ENCODE measurements around the gene RAP1A. TPM values are rescaled to one million over a fixed set of nuclear protein-coding genes. Genes with fewer than 3 reads are reported as not detected.

The RAP1A gene
- total and polyA plus RNA-seq, 11 donors = 52.6 to 134 (median 99.1) TPM

DNA sequence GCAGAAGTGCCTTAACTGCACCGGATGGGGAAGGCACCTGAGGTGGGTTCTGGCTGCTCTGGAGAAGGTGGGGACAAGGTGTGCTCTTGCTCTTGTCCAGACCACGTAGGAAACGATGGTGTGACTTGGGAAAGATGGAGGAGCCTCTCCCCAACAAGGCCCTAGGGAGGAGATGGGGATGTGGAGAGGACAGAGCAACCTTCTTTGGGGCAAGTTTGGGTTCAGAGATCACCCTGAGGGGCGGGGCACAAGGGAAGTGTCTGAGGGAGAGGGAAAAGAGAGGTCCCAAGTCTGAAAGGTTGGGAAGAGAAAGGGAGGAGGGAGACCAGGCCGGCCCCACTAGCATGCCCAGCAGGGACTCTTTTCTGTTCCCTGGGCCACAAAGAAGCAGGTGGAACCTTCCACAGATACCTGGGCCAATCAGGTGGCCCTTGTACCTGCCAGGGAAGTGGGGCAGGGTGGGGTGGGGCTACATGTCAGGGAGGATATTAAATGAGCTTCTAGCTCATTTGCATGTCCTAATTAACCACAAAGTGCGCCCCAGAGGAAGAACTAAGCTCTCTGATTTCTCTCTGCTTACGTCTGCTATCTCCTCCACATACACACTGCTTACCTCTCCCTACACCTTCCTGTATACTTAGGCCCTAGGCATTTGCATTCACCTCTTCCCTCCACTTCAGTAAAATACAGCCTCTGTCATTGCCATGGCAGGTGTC lies 103.7 kb downstream of the RAP1A start:
- no peak for DNase-seq
- H3K4me1 ChIP-seq = peaks cover 13 to 95% (median 57%) of the 10 kb centered on the region in 12 donors
- no peaks in the 10 kb centered on the region for H3K27me3 ChIP-seq
- no peak overlapping the region for H3K4me3 ChIP-seq
- TF ChIP-seq, protein P1, sequence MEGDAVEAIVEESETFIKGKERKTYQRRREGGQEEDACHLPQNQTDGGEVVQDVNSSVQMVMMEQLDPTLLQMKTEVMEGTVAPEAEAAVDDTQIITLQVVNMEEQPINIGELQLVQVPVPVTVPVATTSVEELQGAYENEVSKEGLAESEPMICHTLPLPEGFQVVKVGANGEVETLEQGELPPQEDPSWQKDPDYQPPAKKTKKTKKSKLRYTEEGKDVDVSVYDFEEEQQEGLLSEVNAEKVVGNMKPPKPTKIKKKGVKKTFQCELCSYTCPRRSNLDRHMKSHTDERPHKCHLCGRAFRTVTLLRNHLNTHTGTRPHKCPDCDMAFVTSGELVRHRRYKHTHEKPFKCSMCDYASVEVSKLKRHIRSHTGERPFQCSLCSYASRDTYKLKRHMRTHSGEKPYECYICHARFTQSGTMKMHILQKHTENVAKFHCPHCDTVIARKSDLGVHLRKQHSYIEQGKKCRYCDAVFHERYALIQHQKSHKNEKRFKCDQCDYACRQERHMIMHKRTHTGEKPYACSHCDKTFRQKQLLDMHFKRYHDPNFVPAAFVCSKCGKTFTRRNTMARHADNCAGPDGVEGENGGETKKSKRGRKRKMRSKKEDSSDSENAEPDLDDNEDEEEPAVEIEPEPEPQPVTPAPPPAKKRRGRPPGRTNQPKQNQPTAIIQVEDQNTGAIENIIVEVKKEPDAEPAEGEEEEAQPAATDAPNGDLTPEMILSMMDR (IDR thresholded peaks at IDR 0.05) = no peak
- no peak for TF ChIP-seq POLR2A (IDR thresholded peaks at IDR 0.05)
- H3K36me3 ChIP-seq = peaks cover 0 to 17% (median 10%) of the 10 kb centered on the region in 9 donors
- intact Hi-C loops (cut with DNase I) = no loop called here
- peak overlapping the region in 6 of 12 donors; percentile 23 to 63 (median 54) for H3K27ac ChIP-seq
- no peaks in the 10 kb centered on the region for H3K9me3 ChIP-seq
- 81 to 93% (median 92%) methylated on average over 7 of the region's 7 CpGs for WGBS, 4 donors
- ATAC-seq = no peak

DNA sequence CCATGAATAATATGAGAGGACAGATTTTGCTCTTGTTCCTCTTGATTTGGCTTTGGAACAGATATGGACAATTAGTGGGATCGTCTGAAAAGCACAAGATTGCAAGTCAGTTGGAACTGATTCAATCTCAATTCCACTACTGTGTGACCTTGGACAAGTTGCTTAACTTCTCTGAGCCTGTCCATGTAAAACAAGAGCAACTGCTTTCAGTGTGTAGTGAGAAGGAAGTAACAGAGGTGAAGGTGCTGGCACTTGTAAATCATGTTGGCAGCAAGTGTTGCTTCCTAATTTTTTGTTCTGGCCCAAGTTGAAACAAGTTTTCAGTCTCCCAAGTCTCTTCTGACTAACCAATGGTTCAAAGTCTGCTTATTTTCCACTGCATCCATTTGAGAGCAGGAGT lies 104.3 kb downstream of the RAP1A start:
- Histone ChIP-seq H3K4me3 (no peak overlapping the region), H3K4me1 (peaks cover 13 to 100% (median 60%) of the 10 kb centered on the region in 12 donors), H3K27ac (peak overlapping the region in 2 of 12 donors; percentile 5 to 9), H3K9me3 (no peaks in the 10 kb centered on the region), H3K27me3 (no peaks in the 10 kb centered on the region), H3K36me3 (peaks cover 0 to 17% (median 10%) of the 10 kb centered on the region in 9 donors)
- DNase-seq (no peak), ATAC-seq (no peak)
- WGBS, 4 donors = 53 to 69% (median 58%) methylated on average over 1 of the region's 1 CpG
- intact Hi-C loops (cut with DNase I) = no loop called here
- TF ChIP-seq POLR2A (IDR thresholded peaks at IDR 0.05) = no peak
- TF ChIP-seq, protein P1 (IDR thresholded peaks at IDR 0.05) = no peak

DNA sequence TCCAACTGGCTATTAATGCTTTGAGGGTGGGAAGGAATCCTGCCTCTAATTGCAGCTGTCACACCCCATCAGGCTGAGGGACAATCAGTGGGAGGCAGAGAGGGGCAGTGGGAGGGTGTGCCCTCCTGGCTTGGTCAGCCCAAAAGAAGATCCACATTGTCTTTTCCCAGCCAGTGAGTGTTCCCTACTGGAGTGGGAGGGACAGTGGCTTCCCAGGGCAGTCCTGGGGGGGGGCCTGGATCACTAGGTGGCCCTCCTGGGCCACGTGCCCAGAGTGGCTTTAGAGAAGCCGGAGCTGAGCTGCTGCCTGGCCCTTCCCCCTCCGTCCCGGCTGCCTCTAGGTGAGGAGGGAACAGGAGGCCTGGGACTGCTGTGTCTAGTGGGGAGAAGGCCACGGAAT lies 105.6 kb downstream of the RAP1A start:
- ATAC-seq (peak; percentile 57 to 86 (median 71)), DNase-seq (peak; percentile 74 to 89 (median 77))
- Histone ChIP-seq H3K27me3 (no peaks in the 10 kb centered on the region), H3K36me3 (peaks cover 0 to 17% (median 10%) of the 10 kb centered on the region in 9 donors), H3K4me1 (peaks cover 13 to 100% (median 60%) of the 10 kb centered on the region in 12 donors), H3K9me3 (no peaks in the 10 kb centered on the region), H3K27ac (peak overlapping the region in 8 of 12 donors; percentile 3 to 62 (median 38)), H3K4me3 (no peak overlapping the region)
- TF ChIP-seq, protein P1 (IDR thresholded peaks at IDR 0.05) = no peak
- no peak for TF ChIP-seq POLR2A (IDR thresholded peaks at IDR 0.05)
- 18 to 32% (median 29%) methylated on average over 5 of the region's 5 CpGs for WGBS, 4 donors
- intact Hi-C loops (cut with DNase I) = no loop called here

DNA sequence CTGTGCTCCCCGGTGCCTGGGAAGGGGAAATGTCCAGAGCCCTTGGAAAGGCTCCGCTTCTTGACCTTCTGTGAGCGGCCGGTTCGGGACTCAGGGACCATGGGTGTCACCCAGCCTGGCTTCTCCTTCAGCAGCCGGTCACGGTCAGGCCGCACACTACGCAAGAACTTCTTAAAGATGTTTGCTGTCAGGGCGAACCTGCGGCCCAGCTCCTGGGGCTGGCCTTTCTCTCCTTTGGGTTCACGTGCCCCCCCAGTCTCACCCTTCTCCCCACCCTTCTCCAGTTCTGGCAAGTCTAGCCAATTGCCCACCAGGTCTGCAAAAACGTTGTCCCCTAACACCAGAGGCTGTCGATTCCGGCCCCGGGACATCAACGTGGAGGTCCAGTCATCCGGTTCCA lies 107.5 kb downstream of the RAP1A start:
- ATAC-seq (no peak), DNase-seq (no peak)
- 80 to 89% (median 84%) methylated on average over 15 to 18 of the region's 18 CpGs for WGBS, 4 donors
- no peak for TF ChIP-seq POLR2A (IDR thresholded peaks at IDR 0.05)
- TF ChIP-seq, protein P1 (IDR thresholded peaks at IDR 0.05) = no peak
- Histone ChIP-seq H3K36me3 (peaks cover 0 to 17% (median 10%) of the 10 kb centered on the region in 9 donors), H3K27me3 (no peaks in the 10 kb centered on the region), H3K4me1 (peaks cover 2 to 100% (median 61%) of the 10 kb centered on the region in 12 donors), H3K9me3 (no peaks in the 10 kb centered on the region), H3K27ac (peak overlapping the region in 1 of 12 donors; percentile 12), H3K4me3 (no peak overlapping the region)
- intact Hi-C loops (cut with DNase I) = no loop called here
